Activated CD8-positive, alpha-beta memory T cell treated with anti-CD3 and anti-CD28 coated beads for 36 hours (primary cell): Measurements from ENCODE around the gene UROC1. TPM values are rescaled to one million over a fixed set of nuclear protein-coding genes. Genes with fewer than 3 reads are reported as not detected.

Experiments used
- CTCF ChIA-PET: fragments of 350-600 bp; sonication (Branson Sonifier 250); formaldehyde crosslinking; loops from one replicate; lab custom pipeline; 2021; ENCODE audit warnings: antibody characterized with exemption; lab: Charles Lee
- POLR2A ChIA-PET: fragments of 350-600 bp; sonication (Branson Sonifier 250); formaldehyde crosslinking; loops from one replicate; lab custom pipeline; 2021; ENCODE audit warnings: antibody characterized with exemption; lab: Charles Lee
- total RNA-seq, 2 experiments: library from RNA; stranded (reverse); gene quantifications; one replicate each; pipeline ENCODE4 v1.2.3, GENCODE V29; 2021

Gene UROC1
- total RNA-seq, 2 experiments from 2014 or later, result not detected

DNA sequence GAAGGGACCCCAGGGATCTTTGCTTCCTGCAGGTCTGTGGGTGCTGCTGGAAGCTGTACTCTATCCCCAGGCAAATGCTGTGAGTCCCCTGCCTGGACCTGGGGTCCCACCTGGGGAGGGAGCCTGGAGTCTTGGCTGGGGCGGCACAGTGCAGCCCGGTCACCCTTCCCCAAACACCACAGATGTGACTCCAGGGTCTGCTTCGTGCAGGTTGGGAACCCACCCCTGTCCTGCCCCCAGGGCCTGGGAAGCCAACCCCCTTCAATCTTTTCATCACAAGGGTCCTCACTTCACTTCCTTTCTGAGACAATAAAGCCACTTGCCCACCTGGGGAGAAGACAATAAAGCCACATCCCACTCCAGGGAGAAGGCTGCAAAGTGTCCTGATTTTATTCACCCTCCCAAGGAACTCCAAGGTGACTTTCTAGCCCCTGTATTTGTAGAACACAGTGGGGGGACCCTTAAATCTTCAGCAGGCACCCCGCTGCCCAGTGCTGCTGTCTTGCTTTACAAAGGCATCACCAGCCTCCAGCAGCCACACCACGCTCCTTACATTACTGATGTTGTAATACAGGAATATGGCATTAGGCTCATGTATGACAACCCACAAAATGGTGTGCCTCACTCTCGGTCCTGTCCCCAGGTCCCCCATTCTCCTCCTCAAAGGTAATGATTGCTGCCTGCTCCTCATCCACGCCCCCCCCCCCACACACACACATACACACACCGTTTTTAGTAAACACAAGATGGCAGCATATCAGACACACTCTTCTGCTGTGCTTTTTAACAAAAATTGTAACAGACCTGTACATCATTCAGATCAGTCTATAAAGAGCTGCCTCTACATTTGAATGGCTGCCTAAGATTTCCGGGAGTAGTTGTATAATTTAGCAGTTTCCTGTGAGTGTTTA, 31.2 kb upstream of the UROC1 start:
- CTCF ChIA-PET, result no interaction called here
- POLR2A ChIA-PET, result no interaction called here

DNA sequence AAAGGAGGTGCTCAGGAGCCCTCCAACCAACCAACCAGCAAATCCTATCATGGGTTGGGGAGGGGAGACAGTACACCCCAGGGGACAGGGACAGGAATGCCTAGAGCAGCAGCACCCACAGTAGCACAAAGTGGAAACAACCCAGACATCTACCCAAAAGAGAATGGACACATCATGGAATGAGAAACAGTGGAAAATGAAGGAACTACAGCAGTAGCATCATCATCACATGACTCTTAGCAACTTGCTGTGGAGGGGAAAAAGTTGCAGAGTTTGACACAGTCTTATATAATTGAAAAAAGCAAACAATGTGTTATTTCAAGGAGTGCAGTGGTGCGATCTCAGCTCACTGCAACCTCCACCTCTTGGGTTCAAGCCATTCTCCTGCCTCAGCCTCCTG, 30.1 kb upstream of the UROC1 start:
- POLR2A ChIA-PET, result no interaction called here
- CTCF ChIA-PET, result no interaction called here

DNA sequence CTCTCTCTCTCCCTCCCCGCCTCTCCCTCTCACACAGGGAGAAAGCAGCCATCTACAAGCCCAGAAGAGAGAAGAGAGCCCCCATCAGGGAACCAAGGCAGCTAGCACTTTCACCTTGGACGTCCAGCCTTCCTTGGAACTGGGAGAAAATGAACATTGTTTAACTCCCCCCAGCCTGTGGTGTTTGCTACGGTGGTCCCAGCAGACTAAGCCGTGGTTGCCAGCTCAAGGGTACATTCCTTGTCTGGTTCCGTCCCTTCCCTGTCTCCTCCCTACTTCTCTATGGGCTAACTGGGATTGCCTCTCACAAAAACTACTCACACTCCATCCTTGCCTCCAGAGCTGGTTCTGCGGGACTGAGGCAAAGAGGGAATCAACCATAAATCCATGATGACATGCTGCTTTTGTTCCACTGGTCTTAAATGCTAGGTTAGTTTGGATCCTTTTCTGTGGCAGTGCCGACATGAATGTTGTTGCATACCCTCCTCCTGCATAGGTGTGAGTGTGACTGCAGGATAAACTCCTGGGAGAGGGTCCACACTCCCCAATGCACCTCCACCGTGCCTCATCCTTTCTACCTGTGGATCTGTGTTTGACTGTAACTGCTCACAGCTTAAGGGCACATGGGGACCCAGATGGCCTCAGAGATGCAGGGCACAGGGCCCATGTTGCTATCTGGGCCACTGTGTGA, 29.1 kb upstream of the UROC1 start:
- ChIA-PET CTCF (no interaction called here), POLR2A (no interaction called here)

DNA sequence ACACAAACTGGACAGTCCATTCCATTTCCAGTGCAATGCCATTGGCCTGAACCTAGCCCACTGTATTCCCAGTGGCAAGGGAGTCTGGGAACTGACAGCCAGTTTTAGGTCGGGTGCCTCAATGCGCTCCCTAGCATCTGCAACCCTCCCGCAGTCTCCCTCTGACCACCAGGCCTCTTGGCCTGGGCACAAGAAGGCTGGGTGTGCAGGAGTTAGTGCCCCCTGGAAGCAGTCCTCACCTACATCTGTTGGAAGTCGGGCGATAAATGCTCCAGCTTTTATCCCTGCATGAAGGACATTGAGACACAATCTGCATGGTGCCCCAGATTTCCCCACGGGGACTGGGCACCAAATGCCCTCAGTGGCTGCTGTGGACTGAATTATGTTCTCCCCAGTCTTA, 28.4 kb upstream of the UROC1 start:
- CTCF ChIA-PET, result no interaction called here
- POLR2A ChIA-PET, result no interaction called here

DNA sequence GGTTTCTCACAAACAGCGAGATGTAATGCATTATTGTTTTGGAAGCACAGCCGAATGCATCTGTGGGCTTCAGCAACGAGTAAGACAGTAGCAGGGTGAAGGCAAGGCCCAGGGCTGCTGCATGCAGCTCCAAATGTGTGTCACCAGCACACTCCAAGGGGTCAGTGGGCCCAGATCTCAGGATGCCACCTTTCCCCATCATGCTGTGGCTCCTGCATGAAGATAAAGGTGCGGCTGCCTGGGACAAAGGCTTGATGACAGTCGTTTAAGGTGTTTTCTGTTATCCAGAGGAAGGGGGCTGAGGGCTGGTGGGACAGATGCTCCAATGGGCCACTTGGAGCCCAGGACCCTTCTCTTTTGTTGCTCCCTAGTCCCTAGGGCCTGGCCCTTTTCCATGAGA, 28.0 kb upstream of the UROC1 start:
- POLR2A ChIA-PET, result no interaction called here

DNA sequence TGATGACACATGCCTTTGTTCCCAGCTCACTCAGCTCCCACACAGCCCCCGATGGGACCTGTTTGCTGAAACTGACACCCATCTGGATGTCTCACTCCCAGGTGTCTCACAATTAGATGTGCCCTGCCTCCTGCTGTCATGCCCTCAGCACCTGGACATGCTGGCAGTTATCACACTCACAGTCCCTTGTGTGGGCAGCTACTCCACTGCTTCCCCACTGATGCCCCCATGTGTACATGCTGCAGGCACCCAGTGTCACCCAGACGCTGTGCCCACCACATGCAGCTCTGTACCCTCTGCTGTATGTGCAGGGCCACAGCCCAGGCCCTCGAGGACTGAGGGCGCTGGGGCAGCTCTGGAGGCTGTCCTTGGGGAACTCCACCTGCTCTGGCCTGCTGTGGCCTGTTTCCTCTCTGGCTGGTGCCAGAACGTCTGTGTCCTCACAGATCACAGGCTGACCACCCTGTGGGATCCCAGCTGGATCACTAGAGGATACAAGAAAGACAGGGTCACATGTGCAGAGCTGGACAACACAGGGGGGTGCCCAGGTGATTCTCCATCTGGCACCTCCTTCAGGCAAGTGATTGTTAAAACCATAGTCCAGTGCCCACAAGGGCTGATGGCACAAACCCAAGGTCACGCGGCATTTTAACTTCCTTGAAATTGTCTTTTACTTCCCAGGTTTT, 27.2 kb upstream of the UROC1 start:
- ChIA-PET CTCF (no interaction called here), POLR2A (no interaction called here)

More for the DNA sequence above, 28.0 kb upstream of the UROC1 start:
- CTCF ChIA-PET, result no interaction called here

DNA sequence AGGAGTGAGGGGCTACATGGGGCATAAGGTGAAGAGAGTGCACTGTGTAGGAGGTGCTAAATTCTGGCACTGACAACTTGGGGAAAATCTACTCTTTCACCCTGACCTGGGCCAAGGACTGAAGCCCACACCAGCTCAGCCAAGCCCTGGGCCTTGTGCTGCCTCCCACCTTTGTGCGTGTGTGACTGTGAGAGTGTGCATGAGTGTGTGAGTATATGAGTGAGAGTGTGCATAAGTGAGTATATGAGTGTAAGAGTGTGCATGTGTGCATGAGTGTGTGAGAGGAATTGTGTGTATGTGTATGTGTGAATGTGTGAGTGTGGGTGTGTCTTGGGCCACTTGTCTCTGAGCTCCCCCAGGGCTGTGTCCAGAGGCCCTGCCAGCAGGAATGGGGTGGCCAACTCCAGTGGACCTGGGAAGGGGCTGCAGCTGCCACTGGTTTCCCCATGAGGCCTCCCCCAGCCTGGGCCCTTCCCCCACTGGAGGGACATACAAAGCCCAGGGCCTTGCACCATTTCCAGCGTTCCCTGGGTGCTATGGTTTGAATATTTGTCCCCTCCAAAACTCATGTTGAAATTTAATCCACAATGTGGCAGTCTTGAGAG, 26.0 kb upstream of the UROC1 start:
- CTCF ChIA-PET, result no interaction called here

DNA sequence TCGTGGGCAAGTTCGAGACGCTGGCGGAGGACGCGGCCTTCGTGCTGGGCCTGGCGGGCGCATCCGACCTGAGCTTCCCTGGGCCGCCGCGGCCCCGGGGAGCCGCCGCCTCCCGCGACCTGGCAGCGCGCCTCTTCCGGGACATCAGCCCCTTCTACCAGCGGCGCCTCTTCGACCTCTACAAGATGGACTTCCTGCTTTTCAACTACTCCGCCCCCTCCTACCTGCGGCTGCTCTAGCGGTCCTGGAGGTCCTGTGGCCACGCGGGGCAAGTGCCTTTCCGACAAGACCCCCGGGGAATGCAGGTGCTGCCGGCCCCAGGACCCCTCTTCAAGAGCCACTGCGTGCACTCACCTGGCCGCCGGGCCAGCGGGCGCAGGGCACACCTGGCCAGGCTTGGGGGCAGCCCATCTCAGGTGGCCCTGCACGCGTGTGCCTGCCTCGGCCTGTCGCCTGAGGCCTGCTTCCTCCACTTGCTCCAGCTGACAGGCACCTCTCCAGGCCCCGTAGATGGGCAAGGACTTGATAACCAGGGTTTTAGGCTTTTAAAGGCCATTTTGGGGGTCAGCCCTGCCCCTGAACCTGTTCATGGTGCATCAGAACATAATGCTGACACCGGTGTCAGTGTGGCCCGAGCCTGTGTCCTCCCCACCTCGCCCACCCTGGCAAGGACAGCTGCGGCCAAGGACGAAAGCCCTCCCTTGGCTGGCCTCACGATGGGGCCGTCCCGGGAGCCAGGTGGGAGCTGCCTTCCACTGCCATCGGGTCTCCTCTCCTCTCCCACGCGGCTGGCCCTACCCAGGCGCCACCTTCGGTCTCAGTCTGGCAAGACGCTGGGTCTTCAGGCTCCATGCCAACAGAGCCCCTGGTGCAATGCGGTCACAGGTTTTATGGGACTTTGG, 25.0 kb upstream of the UROC1 start:
- ChIA-PET CTCF (no interaction called here), POLR2A (no interaction called here)

More for the DNA sequence above, 26.0 kb upstream of the UROC1 start:
- POLR2A ChIA-PET, result no interaction called here

DNA sequence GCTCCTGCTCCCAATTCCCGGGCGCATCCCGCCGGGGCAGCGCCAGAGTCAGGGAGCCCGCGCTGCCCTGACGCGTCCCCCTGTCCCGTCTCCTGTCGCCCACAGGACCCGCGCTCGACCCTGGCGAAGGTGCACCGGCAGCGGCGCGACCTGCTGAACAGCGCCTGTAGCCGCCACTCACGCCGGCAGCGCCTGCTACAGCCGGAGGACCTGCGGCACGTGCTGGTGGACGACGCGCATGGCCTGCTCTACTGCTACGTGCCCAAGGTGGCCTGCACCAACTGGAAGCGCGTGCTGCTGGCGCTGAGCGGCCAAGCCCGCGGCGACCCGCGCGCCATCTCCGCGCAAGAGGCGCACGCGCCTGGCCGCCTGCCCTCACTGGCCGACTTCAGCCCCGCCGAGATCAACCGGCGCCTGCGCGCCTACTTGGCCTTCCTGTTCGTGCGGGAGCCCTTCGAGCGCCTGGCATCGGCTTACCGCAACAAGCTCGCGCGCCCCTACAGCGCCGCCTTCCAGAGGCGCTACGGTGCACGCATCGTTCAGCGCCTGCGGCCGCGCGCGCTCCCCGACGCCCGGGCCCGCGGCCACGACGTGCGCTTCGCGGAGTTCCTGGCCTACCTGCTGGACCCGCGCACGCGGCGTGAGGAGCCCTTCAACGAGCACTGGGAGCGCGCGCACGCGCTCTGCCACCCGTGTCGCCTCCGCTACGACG, 24.2 kb upstream of the UROC1 start:
- CTCF ChIA-PET, result no interaction called here
- POLR2A ChIA-PET, result no interaction called here

DNA sequence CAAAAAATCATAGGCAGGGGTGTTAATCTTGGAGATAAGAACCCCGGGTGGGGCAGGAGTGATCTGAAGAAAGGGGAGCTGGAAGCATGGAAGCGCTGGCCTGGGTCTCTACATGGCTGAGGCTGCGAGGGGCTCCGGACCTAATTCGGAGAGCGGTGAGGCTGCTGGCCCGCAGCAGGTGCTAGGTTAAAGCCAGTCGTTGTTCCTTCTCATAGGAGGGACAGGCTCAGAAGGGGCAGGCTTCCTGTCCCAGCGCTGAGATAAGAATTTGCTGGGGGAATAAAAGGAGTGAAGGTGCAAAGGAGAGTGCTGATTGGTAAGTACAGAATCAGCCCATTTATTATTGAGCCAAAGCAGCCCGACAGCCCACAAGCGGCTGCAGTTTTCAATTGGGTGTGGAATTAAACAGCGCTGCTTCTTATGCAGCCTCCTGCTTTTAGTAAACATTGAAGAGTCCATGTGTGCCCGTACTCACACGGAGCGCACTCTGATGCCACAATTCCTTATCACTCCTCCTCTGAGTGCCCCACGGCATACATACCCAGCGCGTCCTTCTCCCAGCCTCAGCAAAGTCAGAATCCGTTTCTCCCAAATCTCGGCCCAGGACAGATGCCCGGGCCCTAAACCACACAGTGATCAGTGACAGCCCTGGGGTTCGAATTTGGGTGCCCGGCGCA, 23.5 kb upstream of the UROC1 start:
- CTCF ChIA-PET, result no interaction called here
- POLR2A ChIA-PET, result no interaction called here

DNA sequence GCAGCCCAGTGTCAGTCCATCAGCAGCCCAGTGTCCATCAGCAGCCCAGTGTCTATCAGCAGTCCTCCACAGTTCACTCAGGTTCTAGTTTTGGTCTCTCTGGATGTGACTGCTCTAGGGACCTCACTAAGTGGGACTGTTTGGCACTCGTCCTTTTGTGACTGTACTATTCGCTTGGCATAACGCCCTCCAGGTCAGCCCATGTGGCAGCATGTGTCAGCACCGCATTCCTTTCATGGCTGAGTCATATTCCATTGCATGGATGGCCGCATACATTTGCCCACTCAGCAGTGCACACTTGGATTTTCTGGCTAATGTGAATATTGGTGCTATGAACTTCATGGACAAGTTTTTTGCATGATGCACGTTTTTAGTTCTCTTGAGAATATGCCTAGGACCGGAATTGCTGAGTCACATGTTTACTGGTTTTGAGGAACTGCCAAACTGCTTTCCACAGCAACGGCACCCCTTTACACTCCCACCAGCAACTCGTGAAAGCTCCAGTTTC, 22.8 kb upstream of the UROC1 start:
- POLR2A ChIA-PET, result no interaction called here
- CTCF ChIA-PET, result no interaction called here

DNA sequence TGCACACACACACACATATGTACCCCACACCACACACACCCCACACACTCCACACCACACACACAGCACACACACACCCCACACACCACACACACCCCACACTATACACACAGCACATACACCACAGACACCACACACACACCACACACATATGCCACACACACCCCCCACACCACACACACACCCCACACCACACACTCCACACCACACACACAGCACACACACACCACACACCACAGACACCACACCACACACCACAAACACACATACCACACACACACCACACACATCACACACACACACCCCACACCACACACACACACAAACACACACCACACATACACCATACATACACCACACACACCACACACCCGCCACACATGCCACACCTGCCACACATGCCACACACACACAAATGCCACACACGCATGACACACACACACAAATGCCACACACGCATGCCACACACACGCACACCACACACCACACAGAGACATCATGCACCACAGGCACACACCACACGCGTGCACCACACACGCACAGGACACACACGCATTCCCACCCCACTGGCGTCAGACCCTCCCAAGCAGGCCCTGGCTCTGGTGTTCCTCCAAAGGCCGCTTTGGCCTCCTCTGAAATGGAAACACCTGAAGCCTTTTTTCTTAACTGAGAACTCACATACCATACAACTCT, 22.1 kb upstream of the UROC1 start:
- ChIA-PET POLR2A (no interaction called here), CTCF (no interaction called here)

DNA sequence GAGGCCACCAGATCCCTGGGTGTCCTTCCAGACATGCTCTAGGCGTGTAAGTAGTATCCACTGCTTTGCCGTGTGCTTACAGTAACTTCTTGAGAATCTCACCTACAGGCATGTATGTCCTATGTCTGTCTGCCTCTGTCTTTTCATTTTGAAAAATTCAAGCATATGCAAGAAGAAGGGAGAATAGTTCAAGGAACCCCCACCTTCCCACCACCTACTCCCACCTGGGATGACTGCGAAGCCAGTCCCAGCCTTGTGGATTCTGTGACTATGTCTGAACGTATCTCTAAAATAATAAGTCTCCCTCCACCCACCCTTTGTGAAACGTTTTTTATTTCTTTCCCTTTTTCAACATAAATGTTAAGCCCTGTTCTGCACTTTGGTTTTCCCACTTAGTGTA, 21.4 kb upstream of the UROC1 start:
- POLR2A ChIA-PET, result no interaction called here
- CTCF ChIA-PET, result no interaction called here

DNA sequence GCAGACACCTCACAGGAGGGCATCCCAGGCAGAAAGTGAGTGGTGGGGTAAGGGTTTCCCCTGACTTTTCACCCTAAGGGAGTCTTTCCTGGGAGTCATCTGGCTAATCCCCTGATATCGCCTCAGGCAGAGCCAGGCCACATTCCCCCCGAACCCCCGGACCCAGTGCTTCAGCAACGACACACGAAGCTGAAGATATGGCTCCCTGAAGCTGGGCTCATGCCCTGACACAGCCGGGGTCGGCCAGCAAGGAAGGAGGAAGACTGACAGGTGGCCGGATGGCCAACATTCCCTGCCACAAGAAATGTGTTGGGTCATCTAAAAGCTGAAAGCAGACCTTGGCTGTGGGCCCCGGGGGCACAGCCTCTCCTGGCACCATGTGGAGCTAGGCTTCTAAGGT, 20.7 kb upstream of the UROC1 start:
- ChIA-PET POLR2A (no interaction called here), CTCF (interaction anchor here (0.6 kb wide), 1 partner anchor 17 kb away, joined by 4 read pairs; no protein-coding TSS in a partner anchor)

DNA sequence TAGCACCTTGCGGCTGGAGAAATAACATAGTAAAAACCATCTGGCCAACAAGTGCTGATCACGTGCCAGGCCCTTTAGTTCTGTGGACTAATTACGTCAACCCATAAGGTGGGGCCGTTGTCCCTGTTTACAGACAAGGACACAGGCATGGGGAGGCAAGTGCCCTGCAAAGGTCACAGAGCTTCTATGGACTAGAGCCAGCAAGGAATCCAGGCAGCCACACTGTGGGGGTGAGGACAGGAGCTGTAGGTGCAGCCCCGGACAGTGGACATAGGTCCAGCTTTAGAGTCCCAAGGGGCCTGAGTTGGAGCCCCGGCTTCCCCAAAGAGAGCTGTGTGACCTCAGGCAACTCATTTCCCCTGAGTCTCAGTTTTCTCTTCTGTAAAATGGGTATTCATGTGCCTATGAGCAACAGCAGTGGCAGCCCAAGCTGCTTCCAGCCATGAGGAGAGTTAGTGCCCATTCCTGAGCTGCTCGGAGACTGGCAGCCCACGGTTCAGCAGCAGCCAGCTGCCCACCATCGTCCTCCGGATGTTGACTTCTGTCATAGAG, 20.2 kb upstream of the UROC1 start:
- POLR2A ChIA-PET, result no interaction called here
- CTCF ChIA-PET, result interaction anchor here (0.6 kb wide), 1 partner anchor 17 kb away, joined by 4 read pairs; no protein-coding TSS in a partner anchor

DNA sequence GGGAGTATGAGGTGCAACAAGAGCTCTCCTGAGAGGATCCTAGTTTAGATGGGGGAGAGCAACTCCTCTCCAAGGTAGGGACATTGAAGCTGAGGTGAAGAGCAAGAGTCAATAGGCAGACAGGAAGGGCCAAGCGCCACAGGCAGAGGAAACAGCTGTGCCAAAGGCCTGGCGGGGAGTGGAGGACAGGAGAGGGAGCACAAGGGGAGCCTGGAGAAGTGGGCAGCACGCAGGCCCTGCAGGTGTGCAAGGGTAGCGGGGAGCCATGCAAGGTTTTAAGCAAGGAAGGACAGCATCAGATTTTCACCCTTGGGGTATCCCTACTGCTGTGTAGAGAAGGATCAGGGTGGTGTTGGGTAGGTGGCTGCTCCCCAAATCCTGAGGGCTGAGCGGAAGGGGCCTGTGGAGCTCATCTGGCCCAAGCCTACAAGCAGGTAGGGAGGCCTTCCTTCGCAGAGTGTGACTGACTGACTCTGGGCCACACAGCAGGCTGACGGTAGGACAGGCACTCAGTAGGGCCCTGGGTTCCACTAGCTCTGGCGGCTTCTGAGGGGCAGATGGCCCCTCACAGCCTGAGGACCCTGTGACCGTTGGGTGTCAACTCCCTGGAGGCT, 19.6 kb upstream of the UROC1 start:
- ChIA-PET POLR2A (no interaction called here), CTCF (no interaction called here)
